ENCODE measurements around the gene MAPKAP1. TPM values are rescaled to one million over a fixed set of nuclear protein-coding genes. Genes with fewer than 3 reads are reported as not detected.

The MAPKAP1 gene
- total RNA-seq, 1 experiment from 2014 or later: 148 TPM

GRCh38 chr9:125644819-125645507, 62.0 kb downstream of the MAPKAP1 start:
- no peak for DNase-seq (ENCODE audit: low read depth)

GRCh38 chr9:125642311-125642710, 64.7 kb downstream of the MAPKAP1 start:
- no peak for DNase-seq (ENCODE audit: low read depth)

GRCh38 chr9:125639057-125639456, 68.0 kb downstream of the MAPKAP1 start:
- DNase-seq (ENCODE audit: low read depth): no peak

- DNase-seq (ENCODE audit: low read depth): no peak
Observed at GRCh38 chr9:125638239-125639045, 68.6 kb downstream of the MAPKAP1 start.

- no peak for DNase-seq (ENCODE audit: low read depth)
Observed at GRCh38 chr9:125637241-125637640, 69.8 kb downstream of the MAPKAP1 start.

GRCh38 chr9:125635888-125636287, 71.1 kb downstream of the MAPKAP1 start:
- DNase-seq (ENCODE audit: low read depth): no peak

- DNase-seq (ENCODE audit: low read depth): peak; percentile 55
Observed at GRCh38 chr9:125634040-125634717, 72.8 kb downstream of the MAPKAP1 start.

GRCh38 chr9:125633116-125633745, 73.8 kb downstream of the MAPKAP1 start:
- DNase-seq (ENCODE audit: low read depth): peak; percentile 42

GRCh38 chr9:125632321-125633115, 74.5 kb downstream of the MAPKAP1 start:
- no peak for DNase-seq (ENCODE audit: low read depth)

GRCh38 chr9:125631391-125632085, 75.5 kb downstream of the MAPKAP1 start:
- DNase-seq (ENCODE audit: low read depth): peak; percentile 55

GRCh38 chr9:125630436-125630835, 76.6 kb downstream of the MAPKAP1 start:
- peak; percentile 35 for DNase-seq (ENCODE audit: low read depth)

GRCh38 chr9:125629446-125629845, 77.6 kb downstream of the MAPKAP1 start:
- no peak for DNase-seq (ENCODE audit: low read depth)

GRCh38 chr9:125626187-125626586, 80.8 kb downstream of the MAPKAP1 start:
- DNase-seq (ENCODE audit: low read depth): no peak

GRCh38 chr9:125621170-125621569, 85.8 kb downstream of the MAPKAP1 start:
- DNase-seq (ENCODE audit: low read depth): no peak

GRCh38 chr9:125620216-125620615, 86.8 kb downstream of the MAPKAP1 start:
- no peak for DNase-seq (ENCODE audit: low read depth)

GRCh38 chr9:125617087-125617486, 89.9 kb downstream of the MAPKAP1 start:
- DNase-seq (ENCODE audit: low read depth): no peak

GRCh38 chr9:125613141-125613540, 93.9 kb downstream of the MAPKAP1 start:
- DNase-seq (ENCODE audit: low read depth): no peak

- DNase-seq (ENCODE audit: low read depth): no peak
Observed at GRCh38 chr9:125612616-125613015, 94.4 kb downstream of the MAPKAP1 start.

GRCh38 chr9:125611121-125611765, 95.8 kb downstream of the MAPKAP1 start:
- DNase-seq (ENCODE audit: low read depth): no peak

- DNase-seq (ENCODE audit: low read depth): no peak
Observed at GRCh38 chr9:125609744-125610143, 97.3 kb downstream of the MAPKAP1 start.

All from LHCN-M2 (cell line).